Dermis microvascular lymphatic vessel endothelial cell (primary cell): ENCODE measurements around the gene NFATC3. TPM values are rescaled to one million over a fixed set of nuclear protein-coding genes. Genes with fewer than 3 reads are reported as not detected.
A peak's percentile ranks its signal among the peaks of the same experiment; 100 is the strongest.

ENCODE experiments used
- DNase-seq, 2 donors: peaks; one replicate each; pipeline versions ENCODE4 v3.0.0 to v3.0.0-alpha.2; 2010; ENCODE audit warnings: low read depth in 2 of 2
- total RNA-seq: library from RNA; depleted of rRNA; stranded (reverse); fragments of >200 nt; gene quantifications from 2 replicates; pipeline ENCODE4 v1.2.1, GENCODE V29; 2014

NFATC3 gene
- total RNA-seq, 1 donor from 2014 or later: 15.7 TPM

DNA sequence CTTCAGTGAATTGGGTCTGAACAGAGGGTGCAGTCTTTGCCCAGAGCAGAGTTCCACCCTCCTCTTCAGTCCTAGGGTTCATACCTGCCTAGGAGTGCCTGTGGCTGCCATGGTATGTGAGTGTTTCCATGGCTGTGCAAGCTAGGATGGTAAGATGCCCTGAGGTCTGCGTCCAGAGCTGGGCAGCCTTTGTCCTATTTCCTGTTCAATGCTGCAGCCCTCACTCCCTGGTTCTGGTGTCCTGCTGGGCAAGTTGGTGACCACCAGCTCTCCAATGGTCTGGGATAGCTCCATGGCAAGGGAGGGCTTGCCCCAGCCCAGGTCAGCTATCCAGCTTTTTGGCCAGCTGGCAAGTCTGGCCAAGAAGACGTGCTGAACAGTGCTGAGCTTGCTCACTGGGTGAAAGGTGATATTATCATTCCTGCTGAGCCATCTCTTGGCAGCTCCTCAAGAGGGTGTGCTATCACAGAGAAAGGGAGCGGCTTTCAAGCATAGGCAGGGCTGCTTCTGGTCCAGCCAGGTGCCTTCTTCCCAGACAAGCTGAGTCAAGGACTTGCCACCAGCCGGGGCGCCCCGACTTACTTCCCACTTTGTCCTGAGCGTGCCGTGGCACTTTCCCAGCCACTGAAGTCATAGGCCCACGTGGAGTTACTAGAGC lies 13.0 kb upstream of the NFATC3 start:
- DNase-seq: no peak

DNA sequence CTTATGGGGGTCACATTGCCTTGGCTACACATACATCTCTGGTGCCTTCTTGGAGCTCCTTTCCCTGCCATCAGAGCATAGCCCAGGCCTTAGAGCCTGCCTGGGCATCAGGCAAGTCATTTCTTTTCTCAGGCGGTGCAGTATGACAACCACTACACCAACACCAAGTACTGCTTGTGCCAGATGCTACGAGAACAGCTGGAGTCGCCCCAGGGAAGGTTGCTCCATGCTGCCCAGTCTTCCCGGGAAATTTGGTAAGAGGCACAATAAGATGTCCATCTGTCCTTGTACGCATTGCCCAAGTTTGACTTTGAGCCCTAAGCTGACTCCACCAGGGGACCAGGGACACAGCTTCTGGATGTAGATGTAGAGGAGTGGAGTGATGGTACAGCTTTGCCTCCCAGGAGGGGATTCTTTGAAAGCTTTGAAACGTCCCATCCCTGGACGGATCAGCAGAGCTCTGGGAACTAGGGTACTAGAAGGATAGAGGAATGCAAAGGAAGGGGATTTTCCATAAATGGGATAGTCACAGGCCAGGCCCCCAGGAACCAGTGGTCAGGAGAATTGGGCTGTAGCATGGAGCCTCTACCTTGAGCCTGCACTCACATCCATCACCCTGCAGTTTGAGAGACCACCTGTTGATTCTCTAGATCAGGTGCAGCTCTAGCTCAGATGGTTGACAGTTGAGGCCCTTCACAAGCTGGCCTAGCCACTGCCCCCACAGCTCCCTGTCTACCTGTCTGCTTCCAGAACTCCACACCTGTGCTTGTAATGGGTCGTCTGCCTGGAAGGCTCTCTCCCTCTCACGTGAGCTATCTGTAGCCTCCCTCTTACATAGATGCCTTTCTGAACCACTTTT lies 11.0 kb upstream of the NFATC3 start:
- no peak for DNase-seq

DNA sequence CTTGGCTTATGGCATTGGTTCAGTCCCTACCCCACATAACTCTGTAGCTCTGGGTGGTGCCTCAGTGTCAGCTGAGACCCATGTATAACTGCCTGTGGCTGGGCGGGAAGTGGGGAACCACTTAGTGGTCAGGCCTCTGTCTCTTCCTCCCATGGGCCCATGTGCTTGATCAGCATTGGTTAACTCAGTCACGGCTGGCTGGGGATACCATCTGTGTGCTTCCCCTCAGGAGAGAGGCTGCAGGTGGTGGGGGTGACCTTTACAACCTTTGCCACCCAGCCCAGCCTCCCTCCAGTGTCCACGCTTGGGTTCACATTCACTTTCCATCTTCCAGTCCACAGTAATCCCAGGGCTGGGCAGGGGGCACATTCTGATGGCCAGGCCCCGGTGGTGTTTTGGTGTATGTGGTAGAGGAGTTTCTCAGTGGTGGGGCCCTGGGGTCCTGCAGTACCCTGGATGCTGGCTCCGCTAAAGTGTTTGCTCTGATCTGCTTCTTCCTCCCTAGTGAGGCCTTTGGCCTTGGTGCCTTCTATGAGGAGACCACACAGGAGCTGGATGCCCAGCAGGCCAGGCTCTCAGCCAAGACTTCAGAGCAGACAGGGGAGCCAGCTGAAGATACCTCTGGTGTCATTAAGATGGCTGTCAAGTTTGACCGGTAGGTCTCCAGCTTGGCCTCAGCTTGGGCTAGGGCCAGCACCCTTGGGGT lies 10.2 kb upstream of the NFATC3 start:
- DNase-seq: no peak

DNA sequence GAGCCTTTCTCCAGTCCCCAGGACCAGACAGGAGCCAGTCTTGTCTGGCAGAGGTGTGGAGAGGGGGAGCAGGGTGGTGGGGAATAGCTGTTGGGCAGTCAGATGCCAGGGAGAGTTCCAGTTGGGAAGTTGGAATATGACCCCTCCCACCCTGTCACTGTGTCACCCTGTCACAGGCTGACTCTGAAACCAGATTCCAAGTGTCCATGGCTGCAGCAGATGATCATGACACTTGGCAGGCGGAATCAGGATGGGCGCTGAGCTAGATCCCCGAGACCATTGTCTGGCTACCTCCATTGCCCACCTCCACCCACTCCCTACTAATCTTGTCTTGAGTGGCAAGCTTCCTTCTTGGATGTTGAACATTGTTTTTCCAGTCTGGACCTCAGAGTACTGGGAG lies 9.2 kb upstream of the NFATC3 start:
- no peak for DNase-seq

DNA sequence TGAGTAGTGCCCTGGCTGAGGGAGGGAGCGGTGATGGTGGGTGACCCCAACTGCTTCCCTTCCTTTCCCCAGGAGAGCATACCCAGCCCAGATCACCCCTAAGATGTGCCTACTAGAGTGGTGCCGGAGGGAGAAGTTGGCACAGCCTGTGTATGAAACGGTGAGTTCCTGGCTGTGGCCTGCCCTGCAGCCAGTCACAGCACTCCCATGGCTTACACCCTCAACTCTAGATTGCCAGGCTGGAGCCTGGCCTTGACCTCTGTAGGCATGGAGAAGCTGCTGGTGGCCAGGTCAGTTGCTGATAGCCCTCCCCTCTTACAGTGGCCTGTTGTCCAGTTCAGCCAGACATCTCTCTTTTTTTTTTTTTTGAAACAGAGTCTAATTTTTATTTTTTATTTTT lies 8.6 kb upstream of the NFATC3 start:
- no peak for DNase-seq

DNA sequence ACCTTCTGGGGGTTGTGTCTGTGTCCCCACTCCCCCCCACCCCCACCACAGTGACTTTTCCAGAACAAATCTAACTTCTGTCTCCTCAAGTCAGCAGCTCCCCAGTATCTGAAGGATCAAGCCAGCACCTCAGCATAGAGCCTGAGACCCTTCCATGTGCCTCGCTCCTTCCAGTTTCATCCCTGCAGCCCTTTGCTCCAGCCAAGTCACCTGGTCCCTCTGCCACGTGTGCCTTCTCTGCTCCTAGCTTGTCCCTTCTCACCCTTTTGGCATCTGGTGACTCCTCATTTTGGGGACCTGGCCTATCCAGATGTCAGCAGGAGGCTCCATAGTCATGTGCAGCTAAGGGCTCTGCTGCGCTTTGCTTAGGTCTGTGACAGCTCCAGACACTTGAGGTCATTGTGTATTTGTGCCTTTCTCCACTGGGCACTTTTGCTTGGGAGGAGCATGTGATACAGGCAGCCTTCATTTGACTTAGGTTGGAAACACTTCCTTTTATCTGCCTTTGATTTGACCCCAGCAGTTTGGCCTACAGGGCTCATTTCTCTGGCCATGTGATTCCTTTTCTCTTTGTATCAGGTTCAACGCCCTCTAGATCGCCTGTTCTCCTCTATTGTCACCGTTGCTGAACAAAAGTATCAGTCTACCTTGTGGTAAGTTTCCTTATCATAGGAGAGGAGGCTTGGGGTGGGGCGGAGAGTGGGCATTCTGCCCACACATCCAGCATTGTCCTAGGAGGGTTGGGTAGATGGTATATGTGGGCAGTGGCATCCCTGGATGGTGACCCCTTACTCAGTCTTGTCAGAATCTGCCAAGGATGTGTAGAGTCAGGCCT lies 7.1 kb upstream of the NFATC3 start:
- no peak for DNase-seq

DNA sequence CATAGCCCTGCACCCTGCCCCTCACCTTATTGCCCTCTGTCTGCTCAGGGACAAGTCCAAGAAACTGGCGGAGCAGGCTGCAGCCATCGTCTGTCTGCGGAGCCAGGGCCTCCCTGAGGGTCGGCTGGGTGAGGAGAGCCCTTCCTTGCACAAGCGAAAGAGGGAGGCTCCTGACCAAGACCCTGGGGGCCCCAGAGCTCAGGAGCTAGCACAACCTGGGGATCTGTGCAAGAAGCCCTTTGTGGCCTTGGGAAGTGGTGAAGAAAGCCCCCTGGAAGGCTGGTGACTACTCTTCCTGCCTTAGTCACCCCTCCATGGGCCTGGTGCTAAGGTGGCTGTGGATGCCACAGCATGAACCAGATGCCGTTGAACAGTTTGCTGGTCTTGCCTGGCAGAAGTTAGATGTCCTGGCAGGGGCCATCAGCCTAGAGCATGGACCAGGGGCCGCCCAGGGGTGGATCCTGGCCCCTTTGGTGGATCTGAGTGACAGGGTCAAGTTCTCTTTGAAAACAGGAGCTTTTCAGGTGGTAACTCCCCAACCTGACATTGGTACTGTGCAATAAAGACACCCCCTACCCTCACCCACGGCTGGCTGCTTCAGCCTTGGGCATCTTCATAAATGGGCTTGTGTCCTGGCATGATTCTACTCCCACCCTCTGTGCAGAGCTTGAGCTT lies 6.3 kb upstream of the NFATC3 start:
- no peak for DNase-seq

DNA sequence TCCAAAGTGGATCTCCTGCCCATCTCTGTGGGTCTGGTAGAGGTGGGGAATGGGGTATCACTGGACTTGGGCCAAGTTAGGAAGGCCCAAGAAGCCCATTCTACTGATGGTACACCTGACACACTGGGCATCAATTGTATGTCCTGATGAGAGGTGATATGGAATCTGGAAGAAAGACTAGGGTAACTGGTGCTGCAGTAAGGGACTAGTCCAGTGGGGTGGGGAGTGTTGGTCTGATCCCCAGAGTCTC lies 5.9 kb upstream of the NFATC3 start:
- DNase-seq: no peak

DNA sequence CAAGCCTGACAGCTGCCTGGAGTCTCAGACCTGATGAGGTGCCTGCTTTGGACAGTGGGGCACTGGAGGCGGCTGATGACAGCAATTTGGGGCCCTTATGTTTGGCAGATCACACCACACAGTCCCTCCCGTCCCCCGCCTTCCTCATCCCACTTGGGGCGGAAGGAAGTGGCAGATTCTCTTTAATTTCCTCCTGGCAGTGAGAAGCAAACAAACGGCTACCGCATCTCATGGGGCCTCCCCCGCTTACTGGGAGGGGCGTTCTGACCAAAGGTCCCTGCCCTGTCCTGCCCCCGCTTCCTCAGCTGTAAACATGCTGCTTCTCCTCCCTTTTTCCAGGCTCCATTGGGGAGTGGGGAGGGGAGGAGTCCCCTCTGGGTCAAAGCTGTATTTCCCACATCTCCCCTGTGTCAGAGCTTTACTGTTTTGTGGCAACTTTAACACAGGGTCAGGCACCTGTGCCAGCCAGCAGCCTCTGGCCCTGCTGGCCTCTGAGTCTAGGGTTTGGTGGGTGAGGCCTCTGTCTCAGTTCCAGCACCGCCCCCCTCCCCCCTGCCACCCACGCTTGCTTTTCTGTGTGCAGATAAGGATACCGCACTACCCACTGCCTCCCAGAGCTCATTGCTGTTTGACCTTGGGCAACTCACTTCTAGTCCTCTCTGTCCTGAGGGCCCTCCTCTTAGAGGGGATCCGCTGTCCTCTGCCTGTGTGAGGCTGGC lies 5.4 kb upstream of the NFATC3 start:
- peak; percentile 72 to 82 for DNase-seq

DNA sequence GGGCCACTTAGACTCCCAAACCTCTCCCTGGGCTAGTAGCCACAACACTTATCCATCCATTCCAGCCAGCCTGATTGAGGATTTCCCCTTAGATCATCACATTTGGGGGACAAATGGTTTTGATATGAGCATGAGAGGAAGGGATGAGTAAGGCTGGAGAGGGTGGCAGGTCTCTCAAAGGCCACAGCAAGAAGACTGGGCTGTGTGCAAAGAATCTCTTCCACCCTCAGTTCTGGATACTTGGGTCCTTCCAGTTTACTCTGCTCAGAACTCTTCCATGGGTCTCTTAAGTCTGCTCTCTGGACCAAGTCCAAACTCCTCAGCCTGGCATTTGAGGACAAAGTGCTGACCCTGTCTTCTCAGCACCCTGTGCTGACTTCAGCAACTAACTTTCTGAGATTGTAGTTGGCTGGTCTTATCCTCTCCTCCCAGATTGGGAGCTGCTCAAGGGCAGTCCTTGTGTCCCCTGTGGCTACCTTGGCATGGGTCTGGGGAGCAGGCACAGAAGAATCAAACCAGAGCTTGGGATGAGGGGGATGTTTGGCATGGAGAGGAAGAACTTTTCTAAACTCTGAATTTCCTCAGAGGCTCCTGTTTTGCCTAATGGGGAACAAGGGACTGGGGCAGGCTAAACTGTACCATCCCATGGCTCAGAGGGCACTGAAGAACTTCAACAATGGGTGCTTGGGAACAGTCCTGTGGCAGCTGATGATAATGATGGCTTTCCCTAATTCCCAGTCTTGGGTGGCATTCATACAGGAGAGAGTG lies 3.1 kb upstream of the NFATC3 start:
- no peak for DNase-seq

DNA sequence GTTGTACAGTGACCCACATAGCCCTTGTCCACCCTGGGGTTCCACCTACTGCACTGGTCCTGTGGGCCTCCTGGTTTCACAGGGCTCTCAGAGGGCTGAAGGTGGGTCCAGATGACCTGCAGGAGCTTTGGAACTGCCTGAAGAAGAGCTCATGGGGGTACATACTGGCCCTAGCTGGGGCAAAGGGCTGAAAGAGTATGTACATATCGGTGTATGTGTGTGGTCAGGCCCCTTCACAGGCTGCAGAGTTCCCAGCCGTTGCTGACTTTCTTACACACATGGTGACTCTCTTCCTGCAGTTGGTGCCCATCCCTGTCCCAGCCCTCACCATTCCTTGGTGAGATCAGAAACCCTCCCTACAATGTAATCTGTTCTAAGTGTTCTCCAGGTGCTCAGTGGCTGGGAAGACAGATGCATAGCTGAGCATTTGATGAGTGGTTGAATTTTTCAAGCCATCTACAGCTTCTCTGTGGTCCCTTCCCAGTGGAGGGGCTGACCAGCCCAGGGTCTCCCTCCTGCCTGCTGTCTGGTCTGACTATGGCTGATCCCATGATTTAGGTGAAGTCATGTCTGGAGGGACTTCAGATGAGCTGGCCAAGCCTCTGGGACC lies 2.4 kb upstream of the NFATC3 start:
- DNase-seq: no peak

DNA sequence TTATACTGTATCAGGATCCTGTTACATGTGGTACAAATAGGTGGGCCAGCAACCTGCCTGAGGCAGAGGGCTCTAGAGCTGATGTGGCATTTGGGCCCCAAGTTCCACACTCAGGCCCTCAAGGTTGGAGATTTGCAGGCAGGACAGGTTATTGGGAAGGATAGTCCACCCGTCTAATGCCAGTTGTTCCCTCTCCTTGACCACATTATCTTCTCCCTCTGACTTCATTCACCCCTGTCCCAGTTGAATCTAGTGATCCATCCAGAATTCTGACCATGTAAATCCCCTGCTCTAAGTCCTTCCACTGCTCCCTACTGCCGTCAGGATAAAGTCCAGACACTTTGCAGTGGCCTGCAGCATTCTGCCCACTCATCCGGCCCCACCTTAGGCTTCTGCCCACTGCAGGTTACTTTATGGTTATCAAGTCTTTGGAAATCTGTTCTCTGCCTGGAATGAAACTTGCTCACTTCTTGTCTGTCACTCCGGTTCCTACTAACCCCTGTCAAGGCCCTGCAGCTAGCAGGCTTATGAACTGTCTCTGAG lies 1.9 kb upstream of the NFATC3 start:
- DNase-seq: no peak

DNA sequence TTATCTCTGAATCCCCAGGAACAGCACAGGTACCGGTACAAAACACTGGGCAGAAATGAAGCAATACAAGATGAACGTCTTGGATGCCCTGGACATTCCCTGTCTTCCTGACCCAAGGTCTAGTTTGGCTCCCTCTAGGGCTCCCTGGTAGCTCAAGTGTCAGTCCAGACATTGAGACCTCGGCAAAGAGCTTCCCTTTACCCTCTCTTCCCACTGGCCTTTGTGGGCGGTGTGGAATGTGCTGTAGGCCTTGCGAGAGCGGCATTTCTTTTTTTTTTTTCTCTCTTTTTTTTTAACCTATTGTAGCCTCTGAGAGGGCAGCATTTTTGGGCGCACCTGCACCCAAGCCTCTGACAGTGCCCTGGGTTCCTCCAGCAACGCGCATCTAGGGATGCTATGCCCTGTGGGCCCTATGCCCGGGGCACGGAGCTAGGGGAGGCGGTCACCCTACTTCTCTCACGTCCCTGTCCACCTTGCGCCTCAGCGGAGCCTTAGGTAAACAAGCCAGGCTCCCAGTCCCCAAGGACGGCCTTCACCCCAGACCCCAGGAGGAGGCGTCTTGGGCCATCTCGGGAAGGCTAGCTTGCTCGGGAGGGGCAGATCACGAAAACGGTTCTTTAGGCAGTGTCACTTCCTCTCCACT lies 1.2 kb upstream of the NFATC3 start:
- DNase-seq: no peak

DNA sequence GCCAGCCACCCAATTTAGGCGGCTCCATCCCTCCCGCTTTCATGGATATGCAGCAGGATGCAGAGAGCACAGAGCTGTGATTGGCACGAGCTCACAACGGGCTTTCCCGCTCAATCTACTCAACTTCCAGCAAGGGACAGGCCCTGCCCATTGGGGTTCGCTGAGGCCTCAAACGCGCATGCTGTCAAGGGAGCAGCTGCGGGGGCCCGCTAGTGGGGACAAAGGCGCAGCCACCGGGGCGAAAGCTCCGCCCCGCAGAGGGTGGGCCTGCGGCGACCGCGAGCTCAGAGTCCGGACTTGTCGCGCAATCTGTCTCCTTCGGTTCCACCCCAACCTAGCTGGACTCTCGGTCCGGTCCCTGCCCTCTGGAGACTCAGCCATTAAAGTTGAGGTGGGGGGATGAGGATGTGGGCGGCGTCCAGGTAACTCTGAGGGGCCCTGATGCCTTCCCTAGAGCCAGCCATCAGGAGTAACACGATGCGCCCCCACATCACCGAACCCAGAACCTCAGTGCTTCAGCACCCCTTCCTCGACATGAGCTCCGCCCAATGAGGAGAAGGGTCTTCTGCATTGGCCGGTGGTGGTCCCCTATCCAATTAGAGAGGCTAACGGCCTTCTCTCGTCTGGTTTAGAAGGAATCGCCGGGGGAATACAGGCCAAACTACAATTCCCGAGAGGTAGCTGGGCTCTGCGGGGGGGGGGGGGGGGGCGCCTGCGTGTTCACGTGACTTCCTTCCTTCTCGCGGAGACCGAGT lies 489 bp upstream of the NFATC3 start:
- peak; percentile 52 to 80 for DNase-seq

DNA sequence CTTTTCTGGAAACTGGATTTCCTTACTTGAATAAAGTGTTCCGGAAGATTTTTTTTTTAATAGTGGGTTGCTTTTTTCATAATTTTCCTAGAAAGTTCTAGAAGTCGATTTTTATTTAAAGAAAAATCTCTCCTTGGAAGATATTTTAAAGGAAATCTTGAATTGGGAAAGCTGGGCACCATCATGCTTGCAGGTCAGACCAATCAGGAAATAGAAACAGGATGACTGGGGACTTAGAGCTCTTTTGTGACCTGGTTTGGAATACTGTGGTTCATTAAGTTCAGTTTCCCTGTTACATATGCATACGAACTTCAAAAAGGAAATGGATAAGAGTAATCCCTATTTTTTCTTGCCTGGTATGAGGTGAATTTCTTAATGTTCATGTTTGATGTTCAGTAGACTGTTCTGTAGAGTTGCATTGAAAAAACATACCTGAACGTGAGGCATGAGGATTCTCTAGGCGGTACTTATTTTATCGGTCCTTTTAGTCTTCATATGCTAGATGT lies 1.2 kb downstream of the NFATC3 start:
- DNase-seq: peak in 1 of 2 donors; percentile 54

DNA sequence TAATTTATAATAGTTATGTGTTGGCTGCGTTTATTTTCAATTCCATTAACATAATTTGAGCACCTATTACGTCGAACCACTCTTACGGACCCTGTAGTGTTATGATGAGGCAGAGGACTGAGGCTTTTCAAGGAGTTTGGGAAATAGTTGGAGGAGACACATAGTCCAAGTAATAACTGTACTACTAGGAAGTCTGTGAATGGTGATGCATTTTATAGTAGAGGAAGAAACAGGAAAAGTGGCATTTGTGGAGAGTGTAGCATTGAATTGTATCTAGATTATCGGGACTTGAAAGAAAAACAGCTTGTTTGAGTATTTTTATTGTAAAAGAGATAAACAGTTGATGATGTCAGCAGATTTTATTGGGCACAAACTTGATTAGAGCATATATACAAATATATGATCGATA lies 1.7 kb downstream of the NFATC3 start:
- no peak for DNase-seq

DNA sequence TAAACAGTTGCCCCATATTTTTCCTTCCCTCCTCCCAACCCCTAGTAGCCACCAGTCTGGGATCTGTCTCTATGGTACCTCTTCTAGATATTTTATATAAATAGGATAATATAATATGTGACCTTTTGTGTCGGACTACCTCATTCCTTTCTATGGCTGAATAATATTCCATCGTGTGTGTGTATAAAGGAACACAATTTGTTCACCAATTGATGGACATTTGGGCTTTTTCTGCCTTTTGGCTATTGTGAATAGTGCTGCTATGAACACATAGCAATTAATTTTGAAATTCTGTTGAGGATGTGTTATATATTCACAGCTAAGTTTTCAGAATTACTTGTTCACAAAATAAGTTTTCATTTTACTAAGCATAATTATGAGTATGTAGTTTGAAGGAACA lies 2.5 kb downstream of the NFATC3 start:
- DNase-seq: no peak
